Ovary (tissue), 9 donors: ENCODE data around the gene FSTL5. TPM values are rescaled to one million over a fixed set of nuclear protein-coding genes. Genes with fewer than 3 reads are reported as not detected.

Source experiments
- DNase-seq, 5 donors: peaks; one replicate each; pipeline ENCODE4 v3.0.0-alpha.2; 2019 to 2020
- H3K27ac ChIP-seq, 2 donors: fragments of 200-600 bp; one replicate each; pipeline versions ENCODE4 v1.5.1 to v1.8.0; 2019 to 2022
- H3K27me3 ChIP-seq: fragments of 200-600 bp; one replicate; pipeline ENCODE4 v1.8.0; 2022
- H3K36me3 ChIP-seq: fragments of 200-600 bp; sonication (generic); one replicate; pipeline ENCODE4 v1.5.1; 2019
- H3K4me1 ChIP-seq: one replicate; pipeline ENCODE4 v1.8.1; 2013; ENCODE audit warnings: mild to moderate bottlenecking, moderate library complexity; ENCODE audit not compliant: insufficient read depth
- H3K4me3 ChIP-seq: fragments of 200-600 bp; sonication (generic); one replicate; pipeline ENCODE4 v1.5.1; 2017
- H3K9me3 ChIP-seq, 2 donors: fragments of 200-600 bp in 1 of 2; sonication (generic) in 1 of 2; one replicate each; pipeline versions ENCODE4 v1.5.1 to v1.8.1; 2013 to 2019; ENCODE audit warnings: mild to moderate bottlenecking in 1 of 2, moderate library complexity in 1 of 2
- CTCF ChIP-seq, 3 donors: fragments of 450-650 bp in 2 of 3; fragments of 200-600 bp in 1 of 3; IDR thresholded peaks; one replicate each; pipeline versions ENCODE4 v1.5.1 to v1.8.0; 2016 to 2022; ENCODE audit warnings: antibody characterized with exemption in 3 of 3, mild to moderate bottlenecking in 1 of 3
- EP300 ChIP-seq: sonication (generic); formaldehyde crosslinking; IDR thresholded peaks from one replicate; pipeline ENCODE4 v1.6.1; 2017; ENCODE audit warnings: antibody characterized with exemption
- POLR2A ChIP-seq: fragments of 450-650 bp; IDR thresholded peaks from one replicate; pipeline ENCODE4 v1.6.1; 2017; ENCODE audit warnings: antibody characterized with exemption, mild to moderate bottlenecking, moderate library complexity
- WGBS, 3 donors: extraction: QIAGEN DNeasy Blood & Tissue Kit in 1 of 3; methylation state at CpG; one replicate each; pipeline versions ENCODE4 v1.1.5 to v1.1.7; 2013 to 2017; 5-methylcytosine and 5-hydroxymethylcytosine counted together
- intact Hi-C, 4 donors: fragments of 100-400 bp; cut with DNase I; formaldehyde crosslinking; loops; one replicate each; pipeline versions ENCODE4 v1.11.0 to v1.15.1; 2022 to 2023
- polyA plus RNA-seq, 2 donors: library from polyadenylated mRNA; stranded (reverse); fragments of 200-250 nt in 1 of 2; fragments of 350-450 nt in 1 of 2; fragmentation: Illumina TruSeq in 1 of 2; extraction: RNeasy Lipid Tissue Mini Kit (QIAGEN cat#74804) in 1 of 2; gene quantifications; one replicate each; pipeline ENCODE4 v1.2.3, GENCODE V29; 2013 to 2014
- total RNA-seq, 7 donors: library from RNA; depleted of rRNA in 2 of 7; stranded (reverse); fragments of >200 nt in 2 of 7; fragmentation: NEBNext Ultra II Directional in 3 of 7; extraction: Animal tissue kit (Norgen Biotek cat#: 25700) in 3 of 7; gene quantifications; one replicate each; pipeline versions ENCODE4 v1.1.0 to v1.2.4, GENCODE V29; 2016 to 2023
- donor health status: DM: no; HTN: no; CAD: no; lungs with moderate emphysema.
- donor health status: DM: no; HTN: no; CAD: no.
- donor health status: Bipolar disorder and iron deficiency.
- donor health status: DM: yes; HTN: yes; CAD: no.
- donor health status: DM: no; HTN: no; CAD: no.
- donor health status: DM: yes; HTN: yes; CAD: no.

The FSTL5 gene
- total and polyA plus RNA-seq, 9 donors: 0.05 TPM; not detected in 8

GRCh38 chr4:161653697-161654096 lies 510.1 kb downstream of the FSTL5 start:
- DNase-seq: no peak
- Histone ChIP-seq H3K4me3 (no peak overlapping the region), H3K27me3 (no peaks in the 10 kb centered on the region), H3K36me3 (no peaks in the 10 kb centered on the region), H3K27ac (no peak overlapping the region), H3K4me1 (no peaks in the 10 kb centered on the region), H3K9me3 (no peaks in the 10 kb centered on the region)
- 90 to 91% (median 90%) methylated on average over 1 of the region's 1 CpG for whole genome bisulfite sequencing, 3 donors
- intact Hi-C loops: no loop called here
- TF ChIP-seq CTCF (IDR thresholded peaks at IDR 0.05) (no peak), POLR2A (no peak), EP300 (no peak)

DNA sequence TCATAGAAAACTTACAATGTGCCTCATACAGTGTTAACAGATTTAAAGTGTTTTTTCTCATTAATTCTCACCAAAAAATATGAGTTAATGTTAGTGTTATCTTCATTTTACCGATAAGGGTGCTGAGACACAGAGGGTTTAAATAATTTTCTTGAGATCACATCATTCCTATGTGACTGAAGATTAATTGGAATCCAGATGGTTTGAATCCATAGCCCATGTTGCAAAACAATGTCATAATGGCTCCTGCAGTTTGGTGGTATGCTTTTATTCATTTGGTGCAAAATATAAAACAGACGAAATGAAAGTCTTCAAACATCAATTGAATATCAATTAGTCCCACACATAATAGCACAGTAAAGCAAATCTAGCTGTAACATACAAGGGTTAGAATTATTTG lies 512.2 kb downstream of the FSTL5 start:
- WGBS, 3 donors: 34 to 62% (median 53%) methylated on average over 2 of the region's 2 CpGs
- Histone ChIP-seq H3K27me3 (no peaks in the 10 kb centered on the region), H3K4me3 (no peak overlapping the region), H3K36me3 (no peaks in the 10 kb centered on the region), H3K4me1 (no peaks in the 10 kb centered on the region), H3K9me3 (no peaks in the 10 kb centered on the region), H3K27ac (no peak overlapping the region)
- TF ChIP-seq EP300 (no peak), CTCF (IDR thresholded peaks at IDR 0.05) (no peak), POLR2A (no peak)
- intact Hi-C loops: no loop called here
- no peak for DNase-seq

GRCh38 chr4:161650812-161651211 lies 513.0 kb downstream of the FSTL5 start:
- no peaks in the 10 kb centered on the region for H3K27me3 ChIP-seq
- no peaks in the 10 kb centered on the region for H3K4me1 ChIP-seq
- TF ChIP-seq EP300 (no peak), POLR2A (no peak), CTCF (IDR thresholded peaks at IDR 0.05) (no peak)
- H3K9me3 ChIP-seq: no peaks in the 10 kb centered on the region
- H3K27ac ChIP-seq: no peak overlapping the region
- intact Hi-C loops: no loop called here
- no peak overlapping the region for H3K4me3 ChIP-seq
- H3K36me3 ChIP-seq: no peaks in the 10 kb centered on the region
- DNase-seq: no peak
- WGBS, 3 donors: 73 to 83% (median 78%) methylated on average over 5 of the region's 5 CpGs

DNA sequence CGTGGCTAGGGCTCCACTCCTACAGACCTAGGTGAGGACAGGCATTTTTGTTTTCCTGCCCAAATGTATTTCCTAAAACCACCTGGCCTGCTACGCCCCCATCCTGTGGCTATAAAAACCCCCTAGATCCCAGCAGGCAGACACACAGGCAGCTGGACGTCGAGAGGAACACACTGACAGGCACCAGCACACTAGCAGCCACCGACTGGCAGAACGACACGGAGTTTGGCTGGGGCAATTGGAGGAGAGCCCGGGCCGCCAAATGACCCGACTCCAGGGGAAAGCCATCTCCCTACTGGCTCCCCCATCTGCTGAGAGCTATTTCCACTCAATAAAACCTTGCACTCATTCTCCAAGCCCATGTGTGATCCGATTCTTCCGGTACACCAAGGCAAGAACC lies 516.0 kb downstream of the FSTL5 start:
- TF ChIP-seq EP300: no peak
- TF ChIP-seq POLR2A: no peak
- Histone ChIP-seq H3K27me3 (no peaks in the 10 kb centered on the region), H3K9me3 (no peaks in the 10 kb centered on the region), H3K4me1 (no peaks in the 10 kb centered on the region), H3K4me3 (no peak overlapping the region), H3K27ac (no peak overlapping the region), H3K36me3 (no peaks in the 10 kb centered on the region)
- 88 to 90% (median 90%) methylated on average over 12 of the region's 12 CpGs for WGBS, 3 donors
- intact Hi-C loops: no loop called here
- DNase-seq: no peak

DNA sequence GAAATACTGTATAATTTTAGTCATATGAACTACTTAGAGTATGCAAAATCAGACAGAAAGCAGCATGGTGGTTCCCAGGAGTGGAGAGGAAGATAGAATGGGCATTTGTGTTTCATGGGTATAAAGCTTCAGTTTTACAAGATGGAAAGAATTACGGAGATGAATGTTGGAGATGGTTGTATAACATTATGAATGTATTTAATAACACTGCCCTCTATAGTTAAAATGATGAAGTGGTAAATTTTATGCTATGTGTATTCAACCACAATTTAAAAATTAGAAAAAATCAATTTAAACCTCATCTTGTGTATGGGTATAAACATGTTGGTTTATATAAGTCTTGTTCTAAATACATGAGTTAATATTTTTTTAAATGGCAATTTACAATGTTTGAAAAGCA lies 521.1 kb downstream of the FSTL5 start:
- intact Hi-C loops: no loop called here
- WGBS, 3 donors: 38 to 46% (median 41%) methylated on average over 1 of the region's 1 CpG
- no peak for DNase-seq
- H3K27me3 ChIP-seq: no peaks in the 10 kb centered on the region
- TF ChIP-seq POLR2A (no peak), EP300 (no peak), CTCF (IDR thresholded peaks at IDR 0.05) (no peak)
- no peaks in the 10 kb centered on the region for H3K4me1 ChIP-seq
- H3K36me3 ChIP-seq: no peaks in the 10 kb centered on the region
- no peaks in the 10 kb centered on the region for H3K9me3 ChIP-seq
- no peak overlapping the region for H3K4me3 ChIP-seq
- no peak overlapping the region for H3K27ac ChIP-seq
